ENCODE data around the gene EPHB1.

The EPHB1 gene

DNA sequence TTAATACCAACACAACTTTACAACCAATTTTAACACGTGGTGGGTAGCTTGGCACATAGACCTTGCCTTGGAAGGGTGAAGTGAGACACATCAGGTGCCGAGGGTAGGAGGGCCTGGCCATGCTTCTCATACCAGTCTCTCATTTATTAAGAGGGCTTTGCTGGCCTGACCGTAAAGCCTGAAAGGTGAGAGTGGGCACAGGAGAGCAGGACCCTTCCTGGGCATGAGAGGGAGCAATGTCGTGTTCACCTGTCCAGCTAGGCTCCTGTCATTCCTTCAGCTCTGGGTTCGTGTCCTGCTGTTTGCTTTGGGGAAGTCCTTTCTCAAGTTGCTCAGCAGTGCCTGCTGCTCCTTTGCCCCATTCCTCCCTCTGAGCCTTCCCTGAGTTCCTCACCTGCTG lies 294.4 kb downstream of the EPHB1 start:
- Histone ChIP-seq H3K4me2 (no peak overlapping the region), H3K27me3 (no peaks in the 10 kb centered on the region), H3K27ac (no peak overlapping the region), H4K20me1 (no peaks in the 10 kb centered on the region), H3K9ac (no peak overlapping the region), H3K4me1 (no peaks in the 10 kb centered on the region), H3K4me3 (no peak overlapping the region), H3K9me3 (no peaks in the 10 kb centered on the region), H3K36me3 (no peaks in the 10 kb centered on the region)
- TF ChIP-seq Cebpa-rat (IDR thresholded peaks at IDR 0.05): no peak

DNA sequence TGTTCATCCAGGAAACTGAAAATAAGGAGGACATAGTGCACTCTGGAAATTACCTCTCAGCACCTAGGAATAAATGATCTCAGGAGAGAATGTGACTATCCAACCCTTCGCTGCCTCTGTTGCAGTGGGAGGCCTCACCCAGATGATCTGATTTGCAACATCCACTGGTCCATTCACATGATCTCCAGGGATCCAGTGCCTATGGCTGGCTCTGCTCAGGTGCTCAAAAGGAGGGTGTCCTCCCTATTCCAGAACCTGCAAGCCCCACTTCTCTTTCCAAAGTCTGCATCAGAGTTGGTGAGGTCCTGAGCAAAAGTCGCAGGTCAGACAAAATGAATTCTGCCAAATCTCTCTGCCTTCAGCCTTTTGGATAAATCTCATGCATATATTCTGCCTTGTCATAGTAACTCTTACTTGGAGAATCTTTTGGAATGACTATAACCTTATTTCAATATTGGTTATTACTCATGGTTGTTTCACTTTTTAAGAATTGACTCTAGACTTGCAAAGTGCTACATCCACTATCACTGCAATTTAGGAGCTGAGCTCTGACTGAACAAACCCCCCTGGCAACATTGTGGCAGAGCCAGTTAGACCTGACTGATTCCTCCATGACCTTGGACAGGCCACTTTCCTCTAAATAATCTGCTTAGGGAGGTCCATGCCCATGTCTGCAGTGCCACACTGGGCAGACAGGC lies 295.1 kb downstream of the EPHB1 start:
- H3K4me3 ChIP-seq: no peak overlapping the region
- H3K9ac ChIP-seq: no peak overlapping the region
- no peaks in the 10 kb centered on the region for H3K27me3 ChIP-seq
- no peak for TF ChIP-seq Cebpa-rat (IDR thresholded peaks at IDR 0.05)
- H3K9me3 ChIP-seq: no peaks in the 10 kb centered on the region
- H3K4me1 ChIP-seq: no peaks in the 10 kb centered on the region
- no peaks in the 10 kb centered on the region for H4K20me1 ChIP-seq
- no peaks in the 10 kb centered on the region for H3K36me3 ChIP-seq
- no peak overlapping the region for H3K27ac ChIP-seq
- H3K4me2 ChIP-seq: no peak overlapping the region

DNA sequence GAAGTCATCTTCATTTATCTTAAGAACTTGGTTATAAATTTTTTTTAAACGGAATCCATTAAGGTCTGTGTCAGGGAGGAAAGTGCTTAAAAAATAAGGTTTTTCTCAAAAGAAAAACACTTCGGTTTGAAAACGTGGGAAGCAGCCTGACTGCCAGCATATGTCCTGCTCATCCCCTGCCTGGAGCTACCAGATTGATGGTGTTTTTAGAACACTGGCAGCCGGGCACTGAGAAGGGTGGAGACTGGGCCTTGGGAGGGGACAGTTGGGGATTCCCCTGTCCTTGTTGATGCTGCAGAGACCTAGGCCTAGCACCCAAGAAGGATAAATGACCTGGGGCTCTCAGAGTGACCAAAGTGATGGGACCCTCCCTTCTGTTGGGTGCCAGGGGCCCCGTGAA lies 296.9 kb downstream of the EPHB1 start:
- H3K4me3 ChIP-seq: no peak overlapping the region
- no peak overlapping the region for H3K27ac ChIP-seq
- no peaks in the 10 kb centered on the region for H4K20me1 ChIP-seq
- H3K4me2 ChIP-seq: no peak overlapping the region
- H3K4me1 ChIP-seq: no peaks in the 10 kb centered on the region
- no peak for TF ChIP-seq Cebpa-rat (IDR thresholded peaks at IDR 0.05)
- H3K36me3 ChIP-seq: no peaks in the 10 kb centered on the region
- H3K9me3 ChIP-seq: no peaks in the 10 kb centered on the region
- H3K9ac ChIP-seq: no peak overlapping the region
- H3K27me3 ChIP-seq: no peaks in the 10 kb centered on the region

DNA sequence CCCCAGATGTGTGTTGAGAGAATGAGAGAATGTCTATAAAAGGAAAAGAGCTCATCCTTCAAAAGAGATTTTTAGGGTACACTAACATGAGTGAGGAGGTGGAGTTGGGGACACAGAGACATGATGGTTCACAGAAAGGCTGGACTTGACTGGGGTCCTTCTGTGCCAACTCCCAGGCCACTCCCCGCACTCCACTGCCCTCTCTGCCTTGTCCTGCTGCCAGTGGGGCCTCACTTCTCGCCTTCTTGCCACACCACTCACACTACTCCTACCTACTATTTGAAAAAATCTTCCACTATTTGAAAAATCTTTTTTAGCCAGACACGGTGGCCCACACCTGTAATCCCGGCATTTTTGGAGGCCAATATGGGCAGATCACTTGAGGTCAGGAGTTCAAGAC lies 298.1 kb downstream of the EPHB1 start:
- no peak overlapping the region for H3K9ac ChIP-seq
- no peaks in the 10 kb centered on the region for H3K9me3 ChIP-seq
- H3K27me3 ChIP-seq: no peaks in the 10 kb centered on the region
- no peak overlapping the region for H3K4me2 ChIP-seq
- no peaks in the 10 kb centered on the region for H3K4me1 ChIP-seq
- H3K27ac ChIP-seq: no peak overlapping the region
- H3K36me3 ChIP-seq: no peaks in the 10 kb centered on the region
- H4K20me1 ChIP-seq: no peaks in the 10 kb centered on the region
- H3K4me3 ChIP-seq: no peak overlapping the region
- TF ChIP-seq Cebpa-rat (IDR thresholded peaks at IDR 0.05): no peak

DNA sequence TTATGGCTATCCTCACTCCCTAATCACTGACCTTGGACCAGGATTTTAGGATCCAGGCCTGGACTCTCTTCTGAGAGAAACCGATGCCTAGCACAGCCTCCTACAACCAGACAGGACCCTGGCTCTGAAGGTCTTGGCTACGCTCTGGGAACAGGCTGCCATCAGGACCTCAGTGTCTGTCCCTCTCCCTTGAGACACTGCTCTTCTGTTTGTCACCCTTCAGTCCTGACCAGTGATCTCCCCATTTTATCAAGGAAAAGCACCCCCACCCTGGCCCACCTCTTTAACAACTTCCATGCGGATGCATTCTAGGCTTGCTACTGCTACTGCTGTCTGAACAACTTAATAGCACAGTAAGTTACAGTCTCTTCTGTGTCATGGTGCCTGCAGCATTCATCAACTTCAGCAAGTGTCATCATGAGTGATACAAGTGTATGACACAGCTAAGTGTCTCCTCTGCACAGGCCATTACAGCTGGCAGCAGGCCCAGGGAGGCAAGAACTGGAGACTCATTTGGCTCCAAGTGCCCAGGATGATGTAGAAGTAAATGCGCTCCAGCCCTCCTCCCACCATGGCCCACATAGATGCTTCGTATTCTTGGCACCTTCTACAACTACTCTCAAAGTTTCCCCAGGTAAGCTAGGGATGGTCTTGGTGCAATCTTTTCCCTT lies 302.4 kb downstream of the EPHB1 start:
- H3K9me3 ChIP-seq: no peaks in the 10 kb centered on the region
- H3K4me3 ChIP-seq: no peak overlapping the region
- no peak overlapping the region for H3K9ac ChIP-seq
- H3K4me1 ChIP-seq: no peaks in the 10 kb centered on the region
- TF ChIP-seq Cebpa-rat (IDR thresholded peaks at IDR 0.05): no peak
- no peaks in the 10 kb centered on the region for H3K27me3 ChIP-seq
- H3K36me3 ChIP-seq: no peaks in the 10 kb centered on the region
- H4K20me1 ChIP-seq: no peaks in the 10 kb centered on the region
- H3K27ac ChIP-seq: no peak overlapping the region
- no peak overlapping the region for H3K4me2 ChIP-seq

DNA sequence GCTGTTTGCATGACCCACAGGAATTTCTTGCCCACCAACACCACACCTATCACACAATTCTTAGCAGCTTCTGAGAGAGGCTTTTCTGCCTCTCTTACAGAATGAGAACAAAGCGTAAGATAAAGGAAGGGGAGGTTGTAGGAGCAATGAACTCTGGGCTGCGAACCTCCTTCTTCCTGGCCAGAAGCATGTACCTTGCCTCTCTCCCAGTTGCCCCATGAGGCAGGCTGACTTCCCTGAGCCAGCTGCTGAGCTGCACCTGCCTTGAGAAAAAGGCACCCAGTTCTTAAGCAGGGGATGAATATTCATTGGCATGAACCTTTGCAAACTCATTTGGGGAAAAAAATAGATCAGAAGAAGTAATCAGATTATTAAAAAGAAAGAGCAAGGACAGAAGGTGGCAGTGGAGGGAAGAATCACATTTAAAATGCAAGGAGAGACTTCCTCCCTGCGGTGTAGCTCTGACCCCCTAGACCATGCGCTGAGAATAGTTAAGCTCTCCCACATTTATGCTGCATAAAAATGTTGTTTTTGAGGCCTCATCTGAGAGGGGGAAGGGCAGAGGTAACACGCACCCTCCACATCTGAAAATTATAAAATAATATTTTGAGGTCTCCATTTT lies 304.8 kb downstream of the EPHB1 start:
- Histone ChIP-seq H3K27me3 (no peaks in the 10 kb centered on the region), H3K4me2 (no peak overlapping the region), H3K9me3 (no peaks in the 10 kb centered on the region), H3K27ac (no peak overlapping the region), H3K4me1 (no peaks in the 10 kb centered on the region), H4K20me1 (no peaks in the 10 kb centered on the region), H3K9ac (no peak overlapping the region), H3K36me3 (no peaks in the 10 kb centered on the region), H3K4me3 (no peak overlapping the region)
- no peak for TF ChIP-seq Cebpa-rat (IDR thresholded peaks at IDR 0.05)

DNA sequence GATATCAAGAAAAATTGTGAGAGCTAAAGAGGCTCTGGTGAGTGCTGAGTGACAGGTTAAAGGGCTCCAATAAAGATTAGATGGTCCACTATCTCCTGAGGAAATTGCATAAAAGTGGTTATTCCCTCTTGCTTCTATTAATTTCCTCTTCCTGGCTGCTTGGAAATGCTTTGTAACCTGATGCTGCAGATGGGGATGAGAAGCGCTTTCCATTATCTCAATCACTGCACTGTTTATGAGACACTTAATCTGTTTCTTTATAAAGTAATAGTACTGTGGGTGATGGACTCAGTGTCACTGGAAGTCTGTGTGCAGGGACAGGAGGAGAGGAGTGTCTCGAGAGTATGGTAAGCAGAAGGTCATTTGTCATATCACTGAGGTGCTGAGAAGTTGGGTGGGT lies 305.3 kb downstream of the EPHB1 start:
- H3K4me1 ChIP-seq: no peaks in the 10 kb centered on the region
- H3K4me3 ChIP-seq: no peak overlapping the region
- H3K4me2 ChIP-seq: no peak overlapping the region
- H3K36me3 ChIP-seq: no peaks in the 10 kb centered on the region
- H3K9ac ChIP-seq: no peak overlapping the region
- TF ChIP-seq Cebpa-rat (IDR thresholded peaks at IDR 0.05): no peak
- H4K20me1 ChIP-seq: no peaks in the 10 kb centered on the region
- H3K27ac ChIP-seq: no peak overlapping the region
- H3K9me3 ChIP-seq: no peaks in the 10 kb centered on the region
- no peaks in the 10 kb centered on the region for H3K27me3 ChIP-seq

DNA sequence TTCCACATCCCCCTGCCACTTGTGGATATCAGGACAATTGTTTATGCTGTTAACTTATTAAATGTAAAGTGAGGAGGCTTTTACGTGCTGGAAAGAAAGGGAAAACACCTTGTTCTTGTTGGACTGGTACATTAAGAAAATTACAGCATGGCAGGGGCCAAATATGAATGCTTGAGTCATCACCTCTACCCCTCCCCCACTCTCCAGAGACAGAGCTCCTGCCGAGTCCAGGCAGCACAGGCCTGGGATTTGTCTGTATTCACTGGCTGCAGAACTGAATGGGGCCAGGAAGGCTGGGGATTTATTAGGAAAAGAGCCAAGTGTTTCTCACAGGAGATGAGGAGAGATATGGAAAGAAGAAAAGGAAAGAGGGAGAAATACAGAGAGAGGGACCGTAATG lies 308.9 kb downstream of the EPHB1 start:
- Histone ChIP-seq H4K20me1 (no peaks in the 10 kb centered on the region; the same call in 1 of the 2 replicates), H3K4me1 (no peaks in the 10 kb centered on the region), H3K9ac (no peak overlapping the region), H3K4me3 (no peak overlapping the region), H3K27ac (no peak overlapping the region), H3K27me3 (no peaks in the 10 kb centered on the region), H3K9me3 (no peaks in the 10 kb centered on the region), H3K4me2 (no peak overlapping the region), H3K36me3 (no peaks in the 10 kb centered on the region)
- TF ChIP-seq Cebpa-rat (IDR thresholded peaks at IDR 0.05): no peak

DNA sequence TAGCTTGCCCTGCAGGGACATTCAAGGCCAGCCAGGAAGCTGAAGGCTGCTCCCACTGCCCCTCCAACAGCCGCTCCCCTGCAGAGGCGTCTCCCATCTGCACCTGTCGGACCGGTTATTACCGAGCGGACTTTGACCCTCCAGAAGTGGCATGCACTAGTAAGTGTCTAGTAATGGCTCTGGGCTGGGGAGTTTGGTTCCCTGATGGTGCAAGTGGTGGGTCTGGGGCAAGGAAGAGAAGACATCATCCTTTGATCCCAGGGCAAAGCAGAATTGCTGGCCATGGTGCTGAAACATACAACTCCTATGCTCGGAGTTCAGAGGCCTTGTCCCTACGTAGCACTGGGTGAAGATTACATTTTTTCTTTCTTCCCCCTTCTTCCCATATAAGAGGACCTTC lies 311.4 kb downstream of the EPHB1 start:
- Histone ChIP-seq H3K4me1 (no peaks in the 10 kb centered on the region), H4K20me1 (no peaks in the 10 kb centered on the region; the same call in 1 of the 2 replicates), H3K4me2 (no peak overlapping the region), H3K9me3 (no peaks in the 10 kb centered on the region), H3K27me3 (no peaks in the 10 kb centered on the region), H3K27ac (no peak overlapping the region), H3K9ac (no peak overlapping the region), H3K4me3 (no peak overlapping the region), H3K36me3 (no peaks in the 10 kb centered on the region)
- no peak for TF ChIP-seq Cebpa-rat (IDR thresholded peaks at IDR 0.05)

DNA sequence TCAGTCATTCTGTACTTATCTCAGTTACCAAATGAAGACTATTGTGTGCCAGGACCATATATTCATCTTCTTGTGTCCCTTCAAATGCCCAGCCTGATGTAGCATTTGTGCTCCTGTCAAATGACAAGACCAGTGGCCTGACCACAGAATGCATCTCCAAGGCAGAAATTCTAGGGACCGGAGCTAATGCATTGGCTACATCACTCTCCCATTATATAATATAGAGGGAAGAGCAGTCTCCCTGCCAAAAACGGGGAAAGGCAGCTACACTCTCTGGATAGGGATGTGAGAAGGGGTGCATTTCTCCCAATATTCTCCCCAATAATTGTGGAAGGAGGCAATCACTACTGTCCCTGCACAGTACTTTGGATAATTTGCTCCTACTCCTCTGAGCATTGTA lies 312.0 kb downstream of the EPHB1 start:
- no peak for TF ChIP-seq Cebpa-rat (IDR thresholded peaks at IDR 0.05)
- Histone ChIP-seq H3K36me3 (no peaks in the 10 kb centered on the region), H4K20me1 (no peaks in the 10 kb centered on the region; the same call in 1 of the 2 replicates), H3K4me2 (no peak overlapping the region), H3K27ac (no peak overlapping the region), H3K27me3 (no peaks in the 10 kb centered on the region), H3K4me3 (no peak overlapping the region), H3K9me3 (no peaks in the 10 kb centered on the region), H3K4me1 (no peaks in the 10 kb centered on the region), H3K9ac (no peak overlapping the region)

Data from BLaER1 (cell line).